Heart right ventricle (tissue), 16 donors: Measurements from ENCODE around the gene CCDC7. TPM values are rescaled to one million over a fixed set of nuclear protein-coding genes. Genes with fewer than 3 reads are reported as not detected.
"Not testable (repeated sequence)": the region's sequence is repeated elsewhere in the genome, so short reads cannot be mapped to it uniquely, and the experiment has no call there.

ENCODE experiments used
- ATAC-seq, 8 donors: fragments of 200-7000 bp; cut with Tn5 transposase; one replicate each; pipeline ENCODE4 v1.9.1; 2020; ENCODE audit warnings: mild to moderate bottlenecking in 8 of 8, moderate library complexity in 8 of 8, moderate number of reproducible peaks in 1 of 8
- DNase-seq, 2 donors: peaks; one replicate each; pipeline ENCODE4 v3.0.0-alpha.2; 2020
- H3K27ac ChIP-seq, 10 donors: fragments of 200-600 bp; sonication (generic) in 2 of 10; one replicate each; pipeline versions ENCODE4 v1.5.0 to v1.8.0; 2020 to 2022; ENCODE audit warnings: mild to moderate bottlenecking in 3 of 10
- H3K27me3 ChIP-seq, 7 donors: fragments of 200-600 bp; one replicate each; pipeline ENCODE4 v1.8.0; 2021 to 2022; ENCODE audit warnings: mild to moderate bottlenecking in 2 of 7
- H3K36me3 ChIP-seq, 9 donors: fragments of 200-600 bp; sonication (generic) in 1 of 9; one replicate each; pipeline versions ENCODE4 v1.5.0 to v1.8.0; 2020 to 2022; ENCODE audit warnings: mild to moderate bottlenecking in 2 of 9
- H3K4me1 ChIP-seq, 9 donors: fragments of 200-600 bp; sonication (generic) in 1 of 9; one replicate each; pipeline versions ENCODE4 v1.5.0 to v1.8.0; 2020 to 2022; ENCODE audit warnings: mild to moderate bottlenecking in 4 of 9
- H3K4me3 ChIP-seq, 10 donors: fragments of 200-600 bp; sonication (generic) in 2 of 10; one replicate each; pipeline versions ENCODE4 v1.5.0 to v1.8.0; 2020 to 2022; ENCODE audit warnings: mild to moderate bottlenecking in 7 of 10, moderate library complexity in 2 of 10
- H3K9me3 ChIP-seq, 11 donors: fragments of 200-600 bp in 10 of 11; sonication (generic) in 2 of 11; one replicate each; pipeline versions ENCODE4 v1.5.0 to v1.8.0; 2013 to 2022; ENCODE audit warnings: mild to moderate bottlenecking in 2 of 11, control low read depth in 1 of 11, moderate library complexity in 1 of 11
- CTCF ChIP-seq, 9 donors: fragments of 200-600 bp; sonication (generic) in 2 of 9; IDR thresholded peaks; one replicate each; pipeline versions ENCODE4 v1.5.0 to v1.8.0; 2021 to 2022; ENCODE audit warnings: antibody characterized with exemption in 9 of 9, mild to moderate bottlenecking in 5 of 9, moderate library complexity in 1 of 9
- WGBS, 2 donors: extraction: QIAGEN DNeasy Blood & Tissue Kit; methylation state at CpG; one replicate each; pipeline ENCODE4 v1.1.7; 2013; ENCODE audit warnings: inconsistent platforms in 1 of 2; 5-methylcytosine and 5-hydroxymethylcytosine counted together
- intact Hi-C, 10 donors: fragments of 100-400 bp; cut with DNase I; formaldehyde crosslinking; loops; one replicate each; pipeline versions ENCODE4 v1.11.1 to v1.14.2; 2022
- polyA plus RNA-seq, 2 donors: library from polyadenylated mRNA; stranded (reverse); fragments of 200-250 nt; gene quantifications; one replicate each; pipeline ENCODE4 v1.2.3, GENCODE V29; 2013
- total RNA-seq, 10 donors: library from RNA; stranded (reverse); fragmentation: NEBNext Ultra II Directional in 3 of 10; extraction: Animal tissue kit (Norgen Biotek cat#: 25700) in 3 of 10; gene quantifications; one replicate each; pipeline versions ENCODE4 v1.2.1 to v1.2.4, GENCODE V29; 2021 to 2023
- donor health status: Arrhythmogenic right ventricular cardiomyopathy.
- donor health status: ischemic (EF 13 %, LVEDD 7.1; RV severe dilation, severe dysfunction).
- donor health status: healthy with polysubstance abuse.
- donor health status: DM: no; HTN: yes; CAD: no.
- donor health status: DM: no; HTN: no; CAD: no.
- donor health status: ischemic (EF 25% LVEDD 6.9; RV normal size, moderate dysfunction).
- donor health status: ischemic (EF 25% LVEDD 5.7; RV mildly dilated, moderate dysfunction).
- donor health status: healthy.
- donor health status: DM: yes; HTN: yes; CAD: no.
- donor health status: Ischemic cardiomyopathy.
- donor health status: ischemic (EF 35%, LVEDD 5.7; RV mildly dilated, moderate dysfunction).
- donor health status: nonischemic (EF 11% LVEDD 7.7; RV severe dilation, severe dysfunction).
- donor health status: DM: yes; HTN: yes; CAD: no.
- donor health status: PGD.
- donor health status: ischemic (EF 29% LVEDD 5.4; RV normal size, mild dysfunction).
- donor health status: nonischemic (EF 23%, LVEDD 6.1; RV moderate dilation, normal function).

Gene CCDC7
- total and polyA plus RNA-seq, 12 donors = 0.96 to 34.1 (median 20.4) TPM

- Histone ChIP-seq H3K9me3 (no peaks in the 10 kb centered on the region), H3K27ac (no peak overlapping the region), H3K4me1 (peaks cover 0 to 5% (median 0%) of the 10 kb centered on the region in 9 donors), H3K36me3 (peaks cover 0 to 38% (median 13%) of the 10 kb centered on the region in 9 donors), H3K27me3 (no peaks in the 10 kb centered on the region), H3K4me3 (no peak overlapping the region)
- intact Hi-C loops = loop anchor here in 1 of 10 donors (10.0 kb wide), 1 partner anchor 111 kb away; no protein-coding TSS in a partner anchor
- peak in 1 of 8 donors; percentile 48 for ATAC-seq
- DNase-seq = no peak
- 60 to 78% methylated on average over 3 of the region's 3 CpGs for WGBS, 2 donors
- no peak for TF ChIP-seq CTCF (IDR thresholded peaks at IDR 0.05)
Measured at GRCh38 chr10:32893434-32893833, 447.5 kb downstream of the CCDC7 start.

GRCh38 chr10:32893916-32894664, 448.1 kb downstream of the CCDC7 start:
- intact Hi-C loops = loop anchor here in 1 of 10 donors (10.0 kb wide), 1 partner anchor 111 kb away; no protein-coding TSS in a partner anchor
- DNase-seq (no peak), ATAC-seq (no peak)
- H3K27ac ChIP-seq = no peak overlapping the region
- TF ChIP-seq CTCF (IDR thresholded peaks at IDR 0.05) = no peak
- peaks cover 0 to 5% (median 0%) of the 10 kb centered on the region in 9 donors for H3K4me1 ChIP-seq
- 91 to 93% methylated on average over 2 of the region's 2 CpGs for WGBS, 2 donors
- no peak overlapping the region for H3K4me3 ChIP-seq
- no peaks in the 10 kb centered on the region for H3K9me3 ChIP-seq
- peaks cover 0 to 45% (median 16%) of the 10 kb centered on the region in 9 donors for H3K36me3 ChIP-seq
- no peaks in the 10 kb centered on the region for H3K27me3 ChIP-seq

- intact Hi-C loops = loop anchor here in 2 of 10 donors (5.0 to 10.0 kb wide), 2 partner anchors 47 to 109 kb away; no protein-coding TSS in a partner anchor
- ATAC-seq, H3K4me3 ChIP-seq, H3K27me3 ChIP-seq, DNase-seq, H3K27ac ChIP-seq, H3K9me3 ChIP-seq, H3K4me1 ChIP-seq: not testable (repeated sequence)
- WGBS, 2 donors = 89 to 92% methylated on average over 7 of the region's 7 CpGs
- peaks cover 0 to 57% (median 17%) of the 10 kb centered on the region in 9 donors for H3K36me3 ChIP-seq
Measured at GRCh38 chr10:32895200-32895968, 449.4 kb downstream of the CCDC7 start.

GRCh38 chr10:32901815-32902214, 455.9 kb downstream of the CCDC7 start:
- 87 to 89% methylated on average over 9 of the region's 9 CpGs for WGBS, 2 donors
- Histone ChIP-seq H3K9me3 (no peaks in the 10 kb centered on the region), H3K27ac (no peak overlapping the region), H3K4me3 (no peak overlapping the region), H3K36me3 (peaks cover 0 to 92% (median 24%) of the 10 kb centered on the region in 9 donors), H3K27me3 (no peaks in the 10 kb centered on the region), H3K4me1 (no peaks in the 10 kb centered on the region)
- no peak for DNase-seq
- no peak for TF ChIP-seq CTCF (IDR thresholded peaks at IDR 0.05)
- intact Hi-C loops = loop anchor here in 2 of 10 donors (10.0 kb wide), 1 partner anchor 103 kb away; no protein-coding TSS in a partner anchor
- ATAC-seq = no peak
